CD4-positive, alpha-beta T cell (primary cell): ENCODE data around the gene USP3. TPM values are rescaled to one million over a fixed set of nuclear protein-coding genes. Genes with fewer than 3 reads are reported as not detected.
A peak's percentile ranks its signal among the peaks of the same experiment; 100 is the strongest.

Experiments used
- ATAC-seq: fragments of 200-7000 bp; cut with Tn5 transposase; one replicate; pipeline ENCODE4 v1.10.0; 2022; ENCODE audit warnings: mild to moderate bottlenecking; ENCODE audit not compliant: poor library complexity
- CTCF ChIA-PET: fragments of 350-600 bp; sonication (Branson Sonifier 250); formaldehyde crosslinking; loops from one replicate; lab custom pipeline; 2021; ENCODE audit warnings: antibody characterized with exemption, inconsistent platforms; lab: Charles Lee
- POLR2A ChIA-PET: fragments of 350-600 bp; sonication (Branson Sonifier 250); formaldehyde crosslinking; loops from one replicate; lab custom pipeline; 2021; ENCODE audit warnings: antibody characterized with exemption, inconsistent platforms; lab: Charles Lee
- DNase-seq, 14 experiments: peaks; one replicate each; pipeline ENCODE4 v3.0.0-alpha.2; 2013 to 2020; ENCODE audit warnings: mixed read lengths in 2 of 14
- H3K27ac ChIP-seq, 2 donors: one replicate each; pipeline versions ENCODE4 v1.5.1 to v1.7.0; 2013; ENCODE audit warnings: low read length in 2 of 2, low read depth in 1 of 2, mild to moderate bottlenecking in 1 of 2
- H3K27me3 ChIP-seq, 2 experiments: 1 replicate in 1 of 2; 2 replicates in 1 of 2; pipeline versions ENCODE4 v1.6.1 to v1.7.0; 2013; ENCODE audit warnings: low read length in 2 of 2, control low read depth in 1 of 2, mild to moderate bottlenecking in 1 of 2, moderate library complexity in 1 of 2; ENCODE audit not compliant: insufficient read depth in 2 of 2, control insufficient read depth in 1 of 2
- H3K36me3 ChIP-seq: one replicate; pipeline ENCODE4 v1.6.1; 2013; ENCODE audit warnings: low read length, control low read depth; ENCODE audit not compliant: insufficient read depth
- H3K4me1 ChIP-seq: one replicate; pipeline ENCODE4 v1.6.1; 2013; ENCODE audit warnings: low read length, control low read depth; ENCODE audit not compliant: insufficient read depth
- H3K4me3 ChIP-seq: one replicate; pipeline ENCODE4 v1.5.1; 2013; ENCODE audit warnings: mild to moderate bottlenecking, low read length, moderate library complexity
- H3K9me3 ChIP-seq, 2 experiments: 1 replicate in 1 of 2; 2 replicates in 1 of 2; pipeline versions ENCODE4 v1.6.1 to v1.7.0; 2013; ENCODE audit warnings: low read length in 2 of 2, mild to moderate bottlenecking in 2 of 2, control low read depth in 1 of 2, moderate library complexity in 1 of 2; ENCODE audit not compliant: control insufficient read depth in 1 of 2, insufficient read depth in 1 of 2
- H3K27ac Mint-ChIP-seq: one replicate; pipeline ENCODE4 v1.8.0; 2020; ENCODE audit warnings: mixed read lengths
- H3K27me3 Mint-ChIP-seq: one replicate; pipeline ENCODE4 v1.8.0; 2021; ENCODE audit warnings: mixed read lengths
- H3K36me3 Mint-ChIP-seq: one replicate; pipeline ENCODE4 v1.8.0; 2021; ENCODE audit warnings: low read depth, mixed read lengths
- H3K4me1 Mint-ChIP-seq: one replicate; pipeline ENCODE4 v1.8.0; 2021; ENCODE audit warnings: low read depth, mixed read lengths
- H3K4me3 Mint-ChIP-seq: one replicate; pipeline ENCODE4 v1.8.0; 2020; ENCODE audit warnings: mild to moderate bottlenecking, mixed read lengths
- H3K9me3 Mint-ChIP-seq: one replicate; pipeline ENCODE4 v1.8.0; 2020; ENCODE audit warnings: mixed read lengths
- intact Hi-C, 2 experiments: fragments of 100-400 bp; cut with DNase I in 1 of 2; cut with micrococcal nuclease in 1 of 2; formaldehyde crosslinking; loops; one replicate each; pipeline versions ENCODE4 v1.15.1 to v1.9.0; 2023 to 2025; cut with DNase I, micrococcal nuclease
- total RNA-seq, 174 experiments: library from RNA in 2 of 174; stranded (reverse) in 2 of 174; gene quantifications; one replicate each; pipeline ENCODE4 v1.2.3 and lab custom pipeline; 2021 to 2026
- TF ChIP-seq, protein P1 (sequence below): fragments of 200-600 bp; IDR thresholded peaks from one replicate; pipeline ENCODE4 v1.8.0; 2022; ENCODE audit warnings: antibody characterized with exemption, mild to moderate bottlenecking

Gene USP3
- total RNA-seq, 2 experiments from 2014 or later: 280 to 282 TPM

GRCh38 chr15:63609448-63609847 is 105.1 kb downstream of the USP3 start:
- no peak overlapping the region for H3K4me3 Mint-ChIP-seq
- ATAC-seq (no peak), DNase-seq (no peak)
- TF ChIP-seq, protein P1, sequence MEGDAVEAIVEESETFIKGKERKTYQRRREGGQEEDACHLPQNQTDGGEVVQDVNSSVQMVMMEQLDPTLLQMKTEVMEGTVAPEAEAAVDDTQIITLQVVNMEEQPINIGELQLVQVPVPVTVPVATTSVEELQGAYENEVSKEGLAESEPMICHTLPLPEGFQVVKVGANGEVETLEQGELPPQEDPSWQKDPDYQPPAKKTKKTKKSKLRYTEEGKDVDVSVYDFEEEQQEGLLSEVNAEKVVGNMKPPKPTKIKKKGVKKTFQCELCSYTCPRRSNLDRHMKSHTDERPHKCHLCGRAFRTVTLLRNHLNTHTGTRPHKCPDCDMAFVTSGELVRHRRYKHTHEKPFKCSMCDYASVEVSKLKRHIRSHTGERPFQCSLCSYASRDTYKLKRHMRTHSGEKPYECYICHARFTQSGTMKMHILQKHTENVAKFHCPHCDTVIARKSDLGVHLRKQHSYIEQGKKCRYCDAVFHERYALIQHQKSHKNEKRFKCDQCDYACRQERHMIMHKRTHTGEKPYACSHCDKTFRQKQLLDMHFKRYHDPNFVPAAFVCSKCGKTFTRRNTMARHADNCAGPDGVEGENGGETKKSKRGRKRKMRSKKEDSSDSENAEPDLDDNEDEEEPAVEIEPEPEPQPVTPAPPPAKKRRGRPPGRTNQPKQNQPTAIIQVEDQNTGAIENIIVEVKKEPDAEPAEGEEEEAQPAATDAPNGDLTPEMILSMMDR: no peak
- peaks cover 53% of the 10 kb centered on the region for H3K4me1 Mint-ChIP-seq
- Histone ChIP-seq H3K36me3 (peaks cover 47% of the 10 kb centered on the region), H3K4me3 (no peak overlapping the region), H3K27ac (no peak overlapping the region), H3K27me3 (no peaks in the 10 kb centered on the region), H3K9me3 (no peaks in the 10 kb centered on the region), H3K4me1 (peaks cover 40% of the 10 kb centered on the region)
- ChIA-PET POLR2A (interaction anchor here (0.5 to 3.5 kb wide), 9 partner anchors 9 to 484 kb away, joined by 3 to 39 read pairs (median 7); partner anchors contain the start of genes CIAO2A, FBXL22, HERC1 and RPS27L), CTCF (interaction anchor here (0.6 to 1.7 kb wide), 27 partner anchors 9 to 458 kb away, joined by 3 to 17 read pairs (median 4); no protein-coding TSS in a partner anchor)
- intact Hi-C loops: loop anchor here (2.0 to 10.0 kb wide), 3 partner anchors 415 to 485 kb away; partner anchors contain the start of genes CIAO2A (in 2 of the 2) and SNX1 (in 2 of the 2)
- no peak overlapping the region for H3K27ac Mint-ChIP-seq
- H3K27me3 Mint-ChIP-seq: no peaks in the 10 kb centered on the region
- no peaks in the 10 kb centered on the region for H3K9me3 Mint-ChIP-seq
- H3K36me3 Mint-ChIP-seq: peaks cover 80% of the 10 kb centered on the region

DNA sequence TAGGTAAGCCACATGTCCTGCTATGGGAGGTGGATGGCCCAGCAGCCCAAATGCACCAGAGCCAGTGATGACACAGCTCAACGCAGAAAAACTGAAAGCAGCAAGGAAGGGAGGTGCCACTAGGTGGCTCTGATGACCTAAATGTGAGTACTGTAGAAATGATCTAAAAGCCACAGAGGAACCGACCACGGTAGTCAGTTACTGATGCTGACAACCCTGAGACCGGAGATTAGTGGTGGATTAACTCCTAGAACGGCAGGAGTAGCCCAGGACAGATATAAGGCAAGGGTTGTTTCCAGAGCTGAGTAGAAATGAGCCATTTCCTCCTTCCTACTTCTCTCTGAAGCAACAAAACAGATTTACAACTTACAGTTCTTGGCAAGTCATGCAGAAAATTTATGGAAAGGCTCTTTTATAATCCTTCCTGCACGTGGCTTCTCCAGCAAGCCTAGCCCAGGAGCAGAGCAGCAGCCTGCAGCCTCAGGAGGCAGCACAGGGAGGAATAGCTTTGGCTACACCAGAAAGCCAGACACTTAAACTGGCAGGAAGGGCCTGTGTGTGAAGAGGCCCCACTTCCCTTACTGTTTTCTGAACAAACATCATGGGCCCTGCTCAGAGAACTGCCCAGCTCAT is 105.9 kb downstream of the USP3 start:
- DNase-seq (peak; percentile 47 to 88 (median 66)), ATAC-seq (peak; percentile 81)
- H3K27ac ChIP-seq: peak overlapping the region; percentile 48 to 73
- intact Hi-C loops: loop anchor here (1.0 to 5.0 kb wide), 2 partner anchors 282 to 457 kb away; no protein-coding TSS in a partner anchor
- H3K36me3 ChIP-seq: peaks cover 55% of the 10 kb centered on the region
- TF ChIP-seq, protein P1: peak; percentile 74
- Mint-ChIP-seq H3K9me3 (no peaks in the 10 kb centered on the region), H3K4me3 (peak overlapping the region; percentile 52), H3K27ac (peak overlapping the region; percentile 61), H3K36me3 (peaks cover 88% of the 10 kb centered on the region), H3K27me3 (no peaks in the 10 kb centered on the region), H3K4me1 (peaks cover 45% of the 10 kb centered on the region)
- H3K4me3 ChIP-seq: no peak overlapping the region
- H3K4me1 ChIP-seq: peaks cover 32% of the 10 kb centered on the region
- ChIA-PET POLR2A (interaction anchor here (0.5 to 3.5 kb wide), 9 partner anchors 10 to 484 kb away, joined by 3 to 39 read pairs (median 7); partner anchors contain the start of genes CIAO2A, FBXL22, HERC1 and RPS27L), CTCF (interaction anchor here (0.6 to 1.7 kb wide), 26 partner anchors 10 to 457 kb away, joined by 3 to 17 read pairs (median 4); no protein-coding TSS in a partner anchor)
- no peaks in the 10 kb centered on the region for H3K27me3 ChIP-seq
- no peaks in the 10 kb centered on the region for H3K9me3 ChIP-seq

GRCh38 chr15:63611177-63611576 is 106.8 kb downstream of the USP3 start:
- Mint-ChIP-seq H3K27me3 (no peaks in the 10 kb centered on the region), H3K4me1 (peaks cover 37% of the 10 kb centered on the region), H3K27ac (peak overlapping the region; percentile 61), H3K9me3 (no peaks in the 10 kb centered on the region), H3K4me3 (no peak overlapping the region), H3K36me3 (peaks cover 89% of the 10 kb centered on the region)
- Histone ChIP-seq H3K4me1 (peaks cover 24% of the 10 kb centered on the region), H3K27ac (peak overlapping the region; percentile 48 to 73), H3K36me3 (peaks cover 63% of the 10 kb centered on the region), H3K27me3 (no peaks in the 10 kb centered on the region), H3K4me3 (no peak overlapping the region), H3K9me3 (no peaks in the 10 kb centered on the region)
- ATAC-seq: no peak
- TF ChIP-seq, protein P1: no peak
- intact Hi-C loops: loop anchor here in 1 of 2 experiments (5.0 kb wide), 1 partner anchor 281 kb away; no protein-coding TSS in a partner anchor
- ChIA-PET CTCF (interaction anchor here (1.6 to 1.7 kb wide), 2 partner anchors 11 to 456 kb away, joined by 5 to 17 read pairs; no protein-coding TSS in a partner anchor), POLR2A (interaction anchor here (2.0 to 3.5 kb wide), 4 partner anchors 11 to 107 kb away, joined by 7 to 39 read pairs (median 9); partner anchors contain the start of genes FBXL22 and USP3)
- DNase-seq: no peak
